SKM-1 treated with dmso at 0.1 percent for 144 hours (cell line): ENCODE results near the gene ISCA2.
"Not testable (repeated sequence)": the region's sequence is repeated elsewhere in the genome, so short reads cannot be mapped to it uniquely, and the experiment has no call there.

Experiments used
- DNase-seq: peaks from one replicate; lab custom pipeline; 2025; ENCODE audit not compliant: unreplicated experiment; lab: John Stamatoyannopoulos, UW

The ISCA2 gene

GRCh38 chr14:74526854-74527585 lies 33.5 kb downstream of the ISCA2 start:
- no peak for DNase-seq

GRCh38 chr14:74527736-74528280 lies 34.2 kb downstream of the ISCA2 start:
- DNase-seq = no peak

DNA sequence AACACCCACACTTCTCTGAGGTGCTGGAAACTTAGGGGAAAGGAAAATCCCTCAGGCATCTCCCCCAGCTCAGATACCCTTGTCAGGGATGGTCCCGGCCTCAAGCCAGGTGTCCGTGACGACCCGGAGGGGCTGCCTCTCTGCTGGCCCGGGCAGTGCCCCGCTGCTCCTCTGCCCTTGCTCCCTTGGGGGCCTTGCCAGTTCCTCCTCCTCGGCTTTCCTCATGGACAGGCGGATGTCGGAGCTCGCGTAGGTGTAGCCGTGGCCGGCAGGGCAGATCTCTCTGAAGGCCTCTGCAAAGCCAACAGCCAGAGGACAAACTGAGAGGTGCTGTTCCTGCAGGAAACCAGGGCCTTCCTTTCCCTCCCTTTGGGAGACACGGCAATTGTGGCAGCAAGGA lies 34.8 kb downstream of the ISCA2 start:
- DNase-seq = no peak

- DNase-seq = no peak
Measured at GRCh38 chr14:74528886-74529285, 35.3 kb downstream of the ISCA2 start.

- no peak for DNase-seq
Measured at GRCh38 chr14:74531006-74531405, 37.4 kb downstream of the ISCA2 start.

DNA sequence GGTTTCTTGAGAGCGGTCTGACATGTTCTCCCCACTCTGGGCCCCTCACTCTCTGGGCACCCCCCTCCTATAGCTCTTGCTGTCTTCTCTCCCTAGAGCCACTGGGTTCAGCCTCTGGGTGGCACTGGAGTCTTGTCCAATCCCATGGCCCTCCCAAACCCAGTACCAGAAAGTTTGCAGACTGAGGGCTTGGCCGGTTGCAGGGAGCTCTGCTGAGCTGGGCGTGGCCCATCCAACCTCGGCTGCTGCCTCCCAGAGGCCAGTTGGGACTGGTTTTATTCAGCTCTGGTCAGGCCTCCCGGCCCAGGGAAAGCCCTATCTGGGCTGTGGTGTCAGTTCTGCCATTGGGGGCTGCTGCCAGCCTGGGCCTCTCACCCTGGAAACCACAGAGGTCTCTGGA lies 37.9 kb downstream of the ISCA2 start:
- no peak for DNase-seq

- no peak for DNase-seq
Measured at GRCh38 chr14:74532246-74532645, 38.7 kb downstream of the ISCA2 start.

DNA sequence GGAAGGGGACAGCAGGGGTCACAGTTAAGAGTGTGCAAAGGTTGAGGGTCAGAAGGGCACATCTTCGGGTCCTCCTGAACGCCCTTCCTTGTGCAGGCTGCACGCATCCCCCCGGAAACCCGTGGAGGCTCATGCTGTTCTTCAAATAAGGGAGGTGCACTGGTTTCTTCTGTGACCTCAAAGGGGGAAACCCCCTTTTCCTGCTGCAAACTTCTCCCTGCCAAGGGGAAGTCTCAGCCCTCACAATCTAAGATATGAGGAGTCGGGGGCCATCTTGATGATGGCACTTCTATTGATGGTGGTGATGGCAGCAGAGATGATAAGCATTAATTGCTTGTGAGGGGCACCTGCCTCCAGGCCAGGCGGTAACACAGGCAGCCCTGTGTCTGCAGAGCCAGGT lies 40.0 kb downstream of the ISCA2 start:
- no peak for DNase-seq

GRCh38 chr14:74535756-74536325 lies 42.3 kb downstream of the ISCA2 start:
- DNase-seq = no peak

- DNase-seq = not testable (repeated sequence)
Measured at GRCh38 chr14:74536336-74536735, 42.8 kb downstream of the ISCA2 start.

GRCh38 chr14:74538411-74539391 lies 45.1 kb downstream of the ISCA2 start:
- no peak for DNase-seq

DNA sequence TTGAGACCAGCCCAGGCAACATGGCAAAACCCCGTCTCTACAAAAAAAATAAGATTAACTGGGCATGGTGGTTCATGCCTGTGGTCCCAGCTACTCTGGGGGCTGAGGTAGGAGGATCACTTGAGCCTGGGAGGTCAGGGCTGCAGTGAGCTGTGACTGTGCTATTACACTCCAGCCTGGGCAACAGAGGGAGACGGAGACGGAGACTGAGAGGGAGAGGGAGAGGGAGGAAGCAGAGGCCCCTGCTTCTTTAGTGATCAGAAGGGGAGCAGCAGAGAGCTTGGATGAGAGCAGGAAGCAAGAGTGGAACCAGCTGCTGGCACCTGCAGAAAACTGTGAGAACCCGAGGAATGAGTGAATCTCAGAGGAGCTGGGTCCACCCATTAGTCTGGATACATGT lies 45.9 kb downstream of the ISCA2 start:
- no peak for DNase-seq

DNA sequence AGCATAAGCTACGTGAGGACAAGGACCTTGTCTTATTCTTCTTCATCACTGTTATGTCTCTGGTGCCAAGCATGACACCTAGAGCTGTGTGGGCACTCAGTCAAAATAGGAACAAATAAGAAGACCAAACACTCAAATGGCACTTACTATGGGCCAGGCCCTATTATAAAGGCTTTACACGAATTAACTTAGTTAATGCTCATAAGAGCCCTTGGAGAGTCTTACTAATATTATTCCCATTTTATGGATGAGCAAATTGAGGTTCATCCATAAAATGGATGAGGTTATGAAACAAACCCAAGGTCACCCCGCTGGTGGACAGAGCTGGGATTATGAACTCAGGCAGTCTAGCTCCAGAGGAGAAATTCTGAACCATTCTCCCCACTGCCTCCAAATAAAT lies 47.7 kb downstream of the ISCA2 start:
- no peak for DNase-seq

- DNase-seq = no peak
Measured at GRCh38 chr14:74542056-74542685, 48.6 kb downstream of the ISCA2 start.

- DNase-seq = no peak
Measured at GRCh38 chr14:74543771-74544438, 50.3 kb downstream of the ISCA2 start.

- no peak for DNase-seq
Measured at GRCh38 chr14:74545386-74545785, 51.8 kb downstream of the ISCA2 start.

GRCh38 chr14:74546416-74546815 lies 52.9 kb downstream of the ISCA2 start:
- DNase-seq = no peak
